Fibroblast of the conjunctiva (primary cell): ENCODE results near the gene TMEM86A.

Experiments used
- DNase-seq: peaks from one replicate; pipeline ENCODE4 v3.0.0-alpha.2; 2010; ENCODE audit warnings: low read depth

TMEM86A gene

GRCh38 chr11:18726040-18726439 is 27.5 kb downstream of the TMEM86A start, which contains the start of gene IGSF22:
Gene IGSF22, minus strand, starts transcription at chr11:18726188. Its CDS starts 1,952 bp downstream, at chr11:18724236.
- DNase-seq, result no peak

DNA sequence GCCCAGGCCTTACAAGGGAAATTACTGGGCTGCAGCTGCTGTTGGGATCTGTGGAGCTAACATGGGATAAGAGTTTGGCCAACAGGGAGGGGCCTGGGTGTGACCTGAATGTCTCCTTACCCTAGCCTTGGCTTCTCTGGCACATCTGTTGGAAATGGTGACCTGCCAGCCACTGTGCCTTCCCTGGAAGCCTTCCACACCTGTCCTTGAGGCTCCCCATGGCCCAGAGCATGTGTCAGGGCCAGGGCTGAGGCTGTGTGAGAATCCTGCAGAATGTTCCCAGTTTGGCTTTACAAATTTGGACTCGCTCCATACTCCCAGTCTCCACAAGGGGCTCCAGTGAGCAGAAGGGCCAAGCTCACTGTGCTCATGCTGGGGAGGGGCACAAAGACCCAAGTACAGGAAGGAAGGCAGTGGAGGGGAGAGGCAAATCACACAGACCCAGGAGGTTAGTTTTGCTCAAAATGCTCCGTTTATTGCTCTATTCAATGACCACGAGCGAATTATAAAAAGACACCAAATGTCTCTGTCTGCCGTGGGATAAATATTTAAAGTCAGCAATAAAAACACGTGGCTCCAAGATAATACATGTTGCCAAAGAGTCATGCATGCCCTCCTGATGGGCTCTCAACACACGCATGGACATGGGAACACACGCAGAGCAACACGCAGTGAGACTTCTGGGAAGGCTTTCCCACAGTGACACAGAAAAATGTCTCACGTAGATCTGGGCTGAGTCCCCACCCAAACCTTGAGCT is 29.1 kb downstream of the TMEM86A start:
- no peak for DNase-seq

DNA sequence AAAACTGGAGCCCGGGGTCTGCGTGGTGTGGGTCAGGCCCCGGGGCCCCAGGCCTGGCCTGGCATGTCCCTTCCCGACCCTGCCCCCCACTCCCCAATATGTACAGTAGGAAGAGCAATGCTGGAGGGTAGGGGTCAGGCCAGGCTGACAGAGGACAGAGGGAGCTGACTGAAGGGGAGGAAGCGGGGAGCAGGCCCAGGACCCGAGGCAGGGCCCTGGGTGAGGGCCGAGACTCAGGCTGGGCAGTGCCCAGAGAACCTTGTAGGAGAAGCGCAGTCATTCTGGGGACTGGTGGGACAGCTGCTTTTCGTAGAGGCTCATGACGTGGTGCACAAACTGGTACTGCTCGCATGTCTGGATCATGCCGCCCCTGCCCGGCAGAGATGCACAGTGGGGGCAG is 30.1 kb downstream of the TMEM86A start:
- no peak for DNase-seq

DNA sequence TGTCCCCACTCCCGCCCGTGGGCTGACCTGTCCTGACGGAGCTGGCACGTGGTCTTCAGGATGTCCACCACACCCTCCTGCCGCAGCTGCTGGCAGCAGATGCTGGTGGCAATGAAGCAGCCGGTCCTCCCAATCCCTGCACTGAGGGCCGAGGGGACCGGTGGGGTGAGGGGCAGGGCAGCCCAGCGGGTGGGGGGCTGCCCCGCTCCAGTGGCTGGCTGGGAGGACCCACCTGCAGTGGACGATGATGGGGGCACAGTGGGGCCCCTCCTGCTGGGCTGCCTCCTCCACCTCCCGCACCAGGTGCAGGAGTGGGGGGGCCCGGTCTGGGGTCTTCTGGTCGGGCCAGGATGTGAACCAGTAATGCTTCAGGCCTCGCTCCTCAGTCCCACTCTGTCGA is 30.8 kb downstream of the TMEM86A start:
- DNase-seq, result no peak

- DNase-seq, result no peak
These were observed 31.4 kb downstream of the TMEM86A start for GRCh38 chr11:18730020-18730419.

- no peak for DNase-seq
These were observed 32.9 kb downstream of the TMEM86A start for GRCh38 chr11:18731441-18731840.

DNA sequence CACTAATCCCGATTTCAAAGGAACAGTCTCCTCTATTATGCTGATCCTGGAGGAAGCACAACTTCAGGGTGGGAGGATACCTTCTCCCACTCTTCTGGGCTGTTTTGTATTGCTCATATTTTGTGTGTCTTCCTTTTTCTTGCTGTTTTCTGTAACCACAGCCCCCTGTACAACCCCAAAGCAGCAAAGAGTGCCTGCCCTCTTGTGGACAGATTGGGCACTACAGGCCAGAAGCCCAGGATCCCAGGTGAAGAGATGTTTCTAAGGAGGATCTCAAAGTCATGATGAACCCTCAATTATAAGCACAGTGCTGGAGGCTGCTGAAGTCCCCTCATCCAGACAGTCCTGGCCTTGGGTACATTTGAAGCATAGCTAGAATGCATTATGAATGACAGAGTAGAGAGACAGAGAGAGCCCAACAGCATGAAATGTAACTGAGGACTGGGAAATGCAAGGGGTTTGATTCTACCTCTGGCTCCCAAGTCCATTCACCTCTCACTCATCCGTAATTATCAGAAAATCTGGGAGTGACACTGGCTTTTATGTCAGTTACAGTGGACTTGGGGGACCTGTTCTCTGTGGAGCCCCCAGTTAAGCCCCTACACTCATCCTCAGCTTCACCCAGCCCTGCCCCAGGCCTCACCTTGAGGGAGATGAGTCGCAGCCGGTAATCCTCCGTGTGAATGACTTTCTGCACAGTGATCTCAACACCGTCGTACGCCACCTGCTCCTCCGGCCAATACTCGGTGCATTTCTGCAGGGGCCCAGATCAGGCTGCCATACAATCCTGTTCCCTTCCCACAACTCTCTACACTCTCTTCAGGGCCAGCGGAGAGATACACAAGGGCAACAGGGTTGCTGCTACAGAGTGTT is 33.6 kb downstream of the TMEM86A start:
- no peak for DNase-seq

GRCh38 chr11:18733202-18733601 is 34.6 kb downstream of the TMEM86A start:
- no peak for DNase-seq

DNA sequence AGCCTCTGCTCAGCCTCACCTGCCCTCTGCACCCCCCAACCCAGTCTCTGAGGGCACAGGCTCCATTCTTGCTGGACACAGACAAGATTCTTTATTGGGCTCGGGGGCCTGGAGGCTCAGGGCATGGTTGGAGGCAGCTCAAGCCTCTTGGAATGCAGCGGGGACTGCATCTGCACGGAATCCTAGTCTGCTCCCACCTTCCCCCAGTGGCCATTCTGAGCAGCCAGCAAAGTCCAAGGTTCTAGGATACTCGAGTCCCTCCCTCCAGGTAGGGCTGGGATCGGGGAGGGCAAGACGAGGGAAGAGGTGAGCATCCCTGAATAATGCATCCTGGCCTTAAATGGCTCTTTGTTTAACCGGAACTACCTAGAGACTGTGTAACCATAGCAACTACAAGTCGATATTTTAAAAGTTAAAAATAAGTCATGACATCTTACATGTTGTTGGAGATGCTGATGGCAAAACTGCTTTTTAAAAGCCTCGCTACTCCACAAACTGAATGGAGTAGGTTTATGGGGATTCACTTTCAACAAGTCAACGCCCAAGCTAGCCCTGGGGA is 38.1 kb downstream of the TMEM86A start:
- no peak for DNase-seq

DNA sequence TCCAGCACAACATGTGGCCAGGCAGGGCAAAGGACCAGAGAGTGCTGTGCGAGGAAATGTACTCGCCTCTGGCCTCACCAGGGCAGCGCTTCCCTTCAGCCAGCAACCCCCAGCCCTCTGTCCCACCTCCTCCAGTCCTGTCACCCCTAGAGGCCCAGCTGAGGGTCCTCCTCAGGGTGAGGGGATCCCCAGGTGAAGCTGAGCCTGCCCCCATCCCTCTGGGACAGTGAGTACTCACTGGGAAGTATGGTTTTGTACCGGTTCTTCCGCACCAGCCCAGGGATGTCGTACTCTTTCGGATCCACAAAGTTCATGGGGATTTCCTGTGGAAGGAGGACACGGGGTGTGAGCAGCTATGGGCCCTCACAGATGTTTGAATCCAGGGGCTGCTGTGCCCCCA is 39.1 kb downstream of the TMEM86A start:
- DNase-seq, result no peak

DNA sequence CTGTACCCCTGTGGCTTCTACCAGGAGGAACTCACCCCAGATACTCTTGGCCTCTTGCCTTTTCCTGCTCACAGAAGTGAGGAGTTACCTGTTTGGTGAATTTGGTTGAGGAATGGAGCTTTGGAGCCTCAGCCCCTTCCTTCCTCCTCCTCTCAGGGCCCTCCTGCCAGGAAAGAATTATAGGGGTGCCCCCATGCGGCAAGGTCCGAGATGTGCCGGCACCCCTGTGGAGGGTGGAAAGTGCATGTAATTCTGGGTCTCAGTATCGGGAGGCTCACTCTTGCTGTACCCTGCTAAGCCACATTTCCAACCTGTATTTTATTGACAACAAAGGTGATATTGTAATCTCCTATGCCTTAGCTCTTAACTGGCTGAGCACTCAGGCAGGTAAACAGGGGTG is 41.1 kb downstream of the TMEM86A start:
- DNase-seq, result no peak

GRCh38 chr11:18741783-18742182 is 43.2 kb downstream of the TMEM86A start:
- DNase-seq, result no peak

- no peak for DNase-seq
These were observed 44.8 kb downstream of the TMEM86A start for GRCh38 chr11:18743365-18743764.

DNA sequence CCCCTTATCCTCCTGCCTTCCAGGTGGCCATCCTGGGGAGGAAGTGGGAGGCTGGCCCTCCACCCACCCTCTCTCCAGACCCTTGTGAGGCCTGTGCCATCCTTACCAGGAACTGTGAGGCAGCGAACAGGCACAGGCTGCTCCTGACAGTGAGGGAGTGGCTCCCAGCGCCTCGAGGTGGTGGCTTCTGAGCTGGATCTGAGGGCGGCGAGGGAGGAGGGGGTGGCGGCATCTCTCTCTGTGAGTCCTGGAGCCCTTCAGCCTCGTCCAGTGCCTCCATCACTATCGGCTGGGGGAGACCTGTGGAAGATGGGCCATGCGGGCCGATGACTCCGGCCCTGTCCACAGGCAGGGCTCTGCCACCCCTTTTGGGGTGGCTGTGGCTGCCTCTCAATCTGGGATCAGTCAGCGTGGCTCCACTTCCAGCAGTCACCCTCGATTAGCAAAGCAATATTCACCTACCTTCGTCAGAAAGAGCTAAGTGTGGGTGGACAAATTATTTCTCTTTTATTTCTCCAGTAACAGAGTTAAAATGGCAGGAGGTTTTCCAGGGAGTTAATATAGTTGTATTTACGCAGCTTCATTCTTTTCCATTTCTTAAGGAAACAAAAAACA is 45.4 kb downstream of the TMEM86A start:
- no peak for DNase-seq

DNA sequence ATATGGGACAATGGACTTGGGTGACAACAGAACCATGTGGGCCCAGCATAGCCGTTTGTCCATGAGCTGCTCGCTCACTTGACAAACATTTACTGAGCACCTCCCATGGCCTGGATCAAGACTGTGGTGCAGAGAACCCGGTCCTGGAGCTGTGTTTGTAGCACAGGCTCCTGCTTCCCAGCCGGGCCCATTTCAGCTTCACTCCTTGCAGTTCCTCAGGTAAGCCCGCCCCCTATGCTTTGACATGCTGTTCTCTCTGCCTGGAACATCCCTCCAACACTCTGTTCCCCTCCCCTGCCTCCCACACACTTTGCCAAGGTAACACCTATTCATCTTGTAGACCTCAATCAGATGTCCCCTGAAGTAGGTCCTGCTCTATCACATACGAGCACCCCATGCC is 46.7 kb downstream of the TMEM86A start:
- DNase-seq, result no peak

DNA sequence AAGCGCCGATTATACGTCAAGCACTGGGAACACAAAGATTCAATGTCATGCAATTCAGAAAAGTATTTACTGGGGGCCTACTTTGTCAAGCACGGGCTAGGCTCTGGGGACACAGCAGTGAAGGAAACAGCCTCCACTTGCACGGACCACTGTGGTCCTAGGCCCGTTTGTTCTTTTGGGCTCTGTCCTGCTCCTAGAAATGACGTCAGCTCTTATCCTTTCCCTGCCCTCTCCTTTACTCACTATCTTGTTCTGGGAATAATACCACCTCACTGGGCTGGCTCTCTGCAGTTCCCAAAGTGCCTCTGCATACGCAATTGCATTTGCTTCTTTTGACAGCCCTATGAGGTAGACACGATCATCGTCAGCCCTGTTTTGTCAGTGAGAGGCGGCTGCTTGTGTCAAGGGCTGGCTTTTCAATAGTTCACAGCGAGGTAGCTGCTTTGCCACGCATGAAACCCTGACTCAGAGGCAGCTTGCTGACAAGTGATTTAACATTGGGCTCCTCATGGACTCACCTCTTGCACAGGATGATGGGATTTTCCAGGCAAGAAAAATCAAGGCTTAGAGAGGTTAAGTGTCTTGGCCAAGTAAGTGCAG is 50.3 kb downstream of the TMEM86A start:
- no peak for DNase-seq

DNA sequence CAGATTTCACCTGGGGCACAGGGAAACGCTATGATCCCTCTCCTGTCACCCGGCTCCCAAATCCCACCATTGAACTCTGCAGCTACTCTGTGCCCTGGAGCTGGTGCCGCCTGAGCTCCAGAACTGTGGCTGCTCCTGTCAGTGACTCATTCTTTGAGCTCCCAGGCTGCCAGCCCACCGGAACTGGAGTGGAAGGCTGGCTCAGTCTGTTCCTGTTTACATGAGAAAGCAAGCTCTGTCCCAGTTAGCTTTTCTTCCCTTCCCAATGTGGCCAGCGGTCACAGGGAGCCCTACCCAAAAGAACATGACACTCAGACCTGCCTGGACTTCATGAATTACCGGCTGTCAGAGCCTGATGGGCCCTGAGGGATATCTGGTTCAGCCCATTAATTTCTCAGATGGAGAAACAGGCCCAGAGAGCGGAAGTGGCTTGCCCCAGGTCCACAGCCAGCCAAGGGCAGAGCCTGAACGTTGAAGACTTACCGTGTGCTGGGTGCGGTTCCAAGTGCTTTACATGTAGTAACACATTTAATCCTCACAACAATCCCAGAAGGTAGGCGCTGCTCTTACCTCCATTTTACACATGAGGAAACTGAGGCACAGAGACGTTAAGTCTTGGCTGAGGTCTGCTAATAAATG is 51.2 kb downstream of the TMEM86A start:
- DNase-seq, result no peak

DNA sequence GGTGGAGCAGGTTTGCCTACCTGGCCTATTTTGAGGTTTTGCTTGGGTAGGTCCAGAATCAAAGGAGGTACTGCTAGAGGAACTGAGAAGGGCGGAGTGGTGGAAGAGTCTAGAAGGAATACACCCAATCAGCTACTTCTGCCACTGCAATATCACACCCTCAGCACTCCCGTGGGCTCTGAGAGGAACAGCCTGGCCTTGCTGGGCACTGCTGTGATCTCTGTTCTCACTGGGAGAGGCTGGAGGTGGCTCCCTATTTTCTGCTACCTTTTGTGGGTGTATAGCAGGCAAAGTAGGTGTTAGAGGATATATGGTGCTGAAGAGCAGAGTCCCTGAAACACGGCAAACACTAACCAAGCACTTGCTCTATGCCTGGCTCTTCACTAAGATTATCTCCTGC is 52.4 kb downstream of the TMEM86A start:
- DNase-seq, result no peak

GRCh38 chr11:18752502-18752901 is 53.9 kb downstream of the TMEM86A start:
- no peak for DNase-seq

GRCh38 chr11:18754308-18754707 is 55.7 kb downstream of the TMEM86A start:
- no peak for DNase-seq
